MM.1S (cell line): ENCODE measurements around the gene SCG3.

Experiments used
- DNase-seq: peaks from one replicate; pipeline ENCODE4 v3.0.0-alpha.2; 2015
- H2AFZ ChIP-seq: fragments of 300-600 bp; sonication (generic); 2 replicates; pipeline ENCODE4 v1.6.0; 2016; ENCODE audit warnings: antibody characterized with exemption, low read length
- H3F3A ChIP-seq: fragments of 300-600 bp; sonication (generic); 2 replicates; pipeline ENCODE4 v1.6.1; 2016; ENCODE audit warnings: mild to moderate bottlenecking, antibody characterized with exemption, low read length, moderate library complexity, mixed read lengths; ENCODE audit not compliant: insufficient read depth
- H3K27ac ChIP-seq: fragments of 300-600 bp; sonication (generic); 2 replicates; pipeline ENCODE4 v1.5.1; 2016; ENCODE audit warnings: mild to moderate bottlenecking, low read length
- H3K27me3 ChIP-seq: fragments of 300-600 bp; sonication (generic); replicated peaks from 2 replicates; pipeline ENCODE4 v1.6.0; 2016; ENCODE audit warnings: low read length; ENCODE audit not compliant: insufficient read depth
- H3K36me3 ChIP-seq: fragments of 300-600 bp; sonication (generic); replicated peaks from 2 replicates; pipeline ENCODE4 v1.6.1; 2016; ENCODE audit warnings: mild to moderate bottlenecking, low read length, mixed read lengths; ENCODE audit not compliant: insufficient read depth
- H3K4me1 ChIP-seq: fragments of 300-600 bp; sonication (generic); 2 replicates; pipeline ENCODE4 v1.6.1; 2016; ENCODE audit warnings: low read length, mixed read lengths
- H3K4me2 ChIP-seq: fragments of 300-600 bp; sonication (generic); 2 replicates; pipeline ENCODE4 v1.6.0; 2016; ENCODE audit warnings: low read depth, low read length
- H3K4me3 ChIP-seq: fragments of 300-600 bp; sonication (generic); 2 replicates; pipeline ENCODE4 v1.5.1; 2016; ENCODE audit warnings: low read length, mixed read lengths
- H3K79me2 ChIP-seq: fragments of 300-600 bp; sonication (generic); 2 replicates; pipeline ENCODE4 v1.6.1; 2016; ENCODE audit warnings: mixed run types, low read length, mixed read lengths
- H3K9ac ChIP-seq: fragments of 300-600 bp; sonication (generic); 2 replicates; pipeline ENCODE4 v1.6.1; 2016; ENCODE audit warnings: low read length, mixed read lengths
- H3K9me2 ChIP-seq: fragments of 300-600 bp; sonication (generic); replicated peaks from 2 replicates; pipeline ENCODE4 v1.6.1; 2016; ENCODE audit warnings: mild to moderate bottlenecking, low read length, mixed read lengths; ENCODE audit not compliant: insufficient read depth
- H3K9me3 ChIP-seq: fragments of 300-600 bp; sonication (generic); replicated peaks from 2 replicates; pipeline ENCODE4 v1.6.1; 2016; ENCODE audit warnings: mild to moderate bottlenecking, low read length, mixed read lengths; ENCODE audit not compliant: insufficient read depth
- H4K20me1 ChIP-seq: fragments of 300-600 bp; sonication (generic); 2 replicates; pipeline ENCODE4 v1.6.1; 2016; ENCODE audit warnings: mild to moderate bottlenecking, low read length, moderate library complexity, mixed read lengths; ENCODE audit not compliant: insufficient read depth
- EZH2 ChIP-seq: fragments of 300-600 bp; sonication (generic); optimal IDR thresholded peaks from 2 replicates; pipeline ENCODE3; 2017; ENCODE audit warnings: low read depth, mild to moderate bottlenecking, antibody characterized with exemption, low read length, mixed read lengths
- EZH2phosphoT487 ChIP-seq: fragments of 300-600 bp; sonication (generic); IDR thresholded peaks from 2 replicates; pipeline ENCODE4 v1.6.1; 2018; ENCODE audit warnings: antibody characterized with exemption, low read length
- TF ChIP-seq, protein P1 (sequence below): fragments of 300-600 bp; sonication (generic); IDR thresholded peaks from 2 replicates; pipeline ENCODE4 v1.5.1; 2016; ENCODE audit warnings: antibody characterized with exemption, low read length, mixed read lengths

SCG3 gene

DNA sequence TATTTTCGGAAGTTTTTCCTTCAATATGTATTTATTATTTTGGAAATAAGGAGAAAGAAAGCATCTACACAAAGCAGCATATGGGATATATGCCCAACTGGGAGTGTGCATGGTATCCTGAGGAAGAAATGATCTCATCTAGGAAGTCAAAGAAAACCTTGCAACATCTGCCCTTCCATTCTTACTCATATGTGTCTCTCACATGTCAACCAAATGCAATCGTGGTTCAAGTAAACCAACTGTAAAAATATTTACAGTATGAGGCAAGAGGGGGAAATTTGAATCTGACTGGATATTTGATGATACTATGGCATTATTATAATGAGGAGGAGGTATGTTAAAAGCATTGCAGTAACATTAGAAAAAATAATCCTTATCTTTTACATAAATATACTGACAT, 3.2 kb upstream of the SCG3 start:
- no peaks in the 10 kb centered on the region for H4K20me1 ChIP-seq
- H3K9me2 ChIP-seq, result no peaks in the 10 kb centered on the region
- DNase-seq, result no peak
- no peak overlapping the region for H3K4me2 ChIP-seq
- no peak overlapping the region for H3K9ac ChIP-seq
- no peaks in the 10 kb centered on the region for H3K4me1 ChIP-seq
- TF ChIP-seq EZH2phosphoT487, result no peak
- no peak for TF ChIP-seq EZH2
- TF ChIP-seq, protein P1, sequence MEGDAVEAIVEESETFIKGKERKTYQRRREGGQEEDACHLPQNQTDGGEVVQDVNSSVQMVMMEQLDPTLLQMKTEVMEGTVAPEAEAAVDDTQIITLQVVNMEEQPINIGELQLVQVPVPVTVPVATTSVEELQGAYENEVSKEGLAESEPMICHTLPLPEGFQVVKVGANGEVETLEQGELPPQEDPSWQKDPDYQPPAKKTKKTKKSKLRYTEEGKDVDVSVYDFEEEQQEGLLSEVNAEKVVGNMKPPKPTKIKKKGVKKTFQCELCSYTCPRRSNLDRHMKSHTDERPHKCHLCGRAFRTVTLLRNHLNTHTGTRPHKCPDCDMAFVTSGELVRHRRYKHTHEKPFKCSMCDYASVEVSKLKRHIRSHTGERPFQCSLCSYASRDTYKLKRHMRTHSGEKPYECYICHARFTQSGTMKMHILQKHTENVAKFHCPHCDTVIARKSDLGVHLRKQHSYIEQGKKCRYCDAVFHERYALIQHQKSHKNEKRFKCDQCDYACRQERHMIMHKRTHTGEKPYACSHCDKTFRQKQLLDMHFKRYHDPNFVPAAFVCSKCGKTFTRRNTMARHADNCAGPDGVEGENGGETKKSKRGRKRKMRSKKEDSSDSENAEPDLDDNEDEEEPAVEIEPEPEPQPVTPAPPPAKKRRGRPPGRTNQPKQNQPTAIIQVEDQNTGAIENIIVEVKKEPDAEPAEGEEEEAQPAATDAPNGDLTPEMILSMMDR, result no peak
- H3K36me3 ChIP-seq, result no peaks in the 10 kb centered on the region
- no peak overlapping the region for H2AFZ ChIP-seq
- no peaks in the 10 kb centered on the region for H3K27me3 ChIP-seq
- no peak overlapping the region for H3K4me3 ChIP-seq
- H3F3A ChIP-seq, result no peaks in the 10 kb centered on the region
- no peak overlapping the region for H3K27ac ChIP-seq
- no peaks in the 10 kb centered on the region for H3K79me2 ChIP-seq
- H3K9me3 ChIP-seq, result no peaks in the 10 kb centered on the region

DNA sequence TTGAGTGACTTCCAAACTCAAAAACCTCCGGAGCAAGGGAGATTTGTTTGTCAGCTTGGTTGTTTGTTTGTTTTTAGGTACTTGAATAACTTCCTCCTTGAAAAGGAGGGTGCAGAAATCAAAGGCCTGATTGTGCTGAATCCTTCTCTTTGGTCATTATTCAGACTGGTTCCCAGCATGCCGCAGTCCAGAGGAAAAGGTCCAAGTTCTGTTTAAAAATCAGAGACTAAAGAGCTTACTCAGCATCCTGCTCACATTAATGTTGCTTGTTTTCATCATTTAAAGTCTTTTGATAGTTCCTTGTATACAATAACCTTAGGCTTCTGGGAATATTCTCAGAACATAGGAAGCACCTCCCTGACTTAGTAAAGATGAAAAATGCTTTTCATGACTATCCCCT, 982 bp upstream of the SCG3 start:
- no peak overlapping the region for H3K4me3 ChIP-seq
- H2AFZ ChIP-seq, result no peak overlapping the region
- no peaks in the 10 kb centered on the region for H3K9me3 ChIP-seq
- no peaks in the 10 kb centered on the region for H3K27me3 ChIP-seq
- H3K4me1 ChIP-seq, result no peaks in the 10 kb centered on the region
- H3K9ac ChIP-seq, result no peak overlapping the region
- no peaks in the 10 kb centered on the region for H3K9me2 ChIP-seq
- TF ChIP-seq EZH2phosphoT487 (no peak), EZH2 (no peak)
- TF ChIP-seq, protein P1, result no peak
- no peaks in the 10 kb centered on the region for H4K20me1 ChIP-seq
- no peak overlapping the region for H3K4me2 ChIP-seq
- no peak overlapping the region for H3K27ac ChIP-seq
- no peaks in the 10 kb centered on the region for H3K79me2 ChIP-seq
- no peaks in the 10 kb centered on the region for H3K36me3 ChIP-seq
- DNase-seq, result no peak
- no peaks in the 10 kb centered on the region for H3F3A ChIP-seq

GRCh38 chr15:51687565-51687964, 6.3 kb downstream of the SCG3 start:
- no peaks in the 10 kb centered on the region for H3K36me3 ChIP-seq
- TF ChIP-seq, protein P1, result no peak
- TF ChIP-seq EZH2phosphoT487 (no peak), EZH2 (no peak)
- no peak for DNase-seq

More at GRCh38 chr15:51687565-51687964, 6.3 kb downstream of the SCG3 start:
- no peaks in the 10 kb centered on the region for H3K27me3 ChIP-seq
- H3K79me2 ChIP-seq, result no peaks in the 10 kb centered on the region
- no peak overlapping the region for H3K4me2 ChIP-seq
- no peaks in the 10 kb centered on the region for H3K9me3 ChIP-seq
- no peak overlapping the region for H3K9ac ChIP-seq
- H2AFZ ChIP-seq, result no peak overlapping the region
- no peaks in the 10 kb centered on the region for H3K4me1 ChIP-seq
- H3K27ac ChIP-seq, result no peak overlapping the region
- H4K20me1 ChIP-seq, result no peaks in the 10 kb centered on the region
- no peak overlapping the region for H3K4me3 ChIP-seq
- H3F3A ChIP-seq, result no peaks in the 10 kb centered on the region
- H3K9me2 ChIP-seq, result no peaks in the 10 kb centered on the region
